Keratinocyte (primary cell): ENCODE data around the gene KRT4. TPM values are rescaled to one million over a fixed set of nuclear protein-coding genes. Genes with fewer than 3 reads are reported as not detected.

ENCODE experiments used
- DNase-seq: peaks from one replicate; pipeline ENCODE4 v3.0.0-alpha.2; 2011; ENCODE audit warnings: low read depth, missing footprints, low spot score
- FAIRE-seq: peaks from 2 replicates; lab custom pipeline; 2011; peaks lifted over from hg19 to GRCh38; lab: Jason Lieb, UNC
- H2AFZ ChIP-seq: 2 replicates; pipeline ENCODE4 v1.6.0; 2012; ENCODE audit warnings: low read length, control low read depth, inconsistent platforms; ENCODE audit not compliant: control insufficient read depth
- H3K27ac ChIP-seq: 2 replicates; pipeline ENCODE4 v1.5.1; 2011; ENCODE audit warnings: low read length; ENCODE audit not compliant: control insufficient read depth, insufficient read depth
- H3K27me3 ChIP-seq: 3 replicates; pipeline ENCODE4 v1.6.0; 2011; ENCODE audit warnings: low read length; ENCODE audit not compliant: control insufficient read depth, insufficient read depth; ENCODE audit errors: extremely low read depth
- H3K36me3 ChIP-seq, 2 experiments: 2 replicates in 1 of 2; 3 replicates in 1 of 2; pipeline ENCODE4 v1.5.1; 2011; ENCODE audit warnings: low read length in 2 of 2, mild to moderate bottlenecking in 1 of 2; ENCODE audit not compliant: control insufficient read depth in 2 of 2, insufficient read depth in 2 of 2; ENCODE audit errors: extremely low read depth in 1 of 2
- H3K4me1 ChIP-seq: 3 replicates; pipeline ENCODE4 v1.5.1; 2011; ENCODE audit warnings: low read length; ENCODE audit not compliant: control insufficient read depth, insufficient read depth; ENCODE audit errors: extremely low read depth
- H3K4me2 ChIP-seq: 3 replicates; pipeline ENCODE4 v1.6.0; 2011; ENCODE audit warnings: low read depth, low read length; ENCODE audit not compliant: control insufficient read depth, insufficient read depth; ENCODE audit errors: extremely low read depth
- H3K4me3 ChIP-seq, 3 experiments: fragments of 200-600 bp in 1 of 3; sonication (generic) in 1 of 3; 2 replicates in 2 of 3; 3 replicates in 1 of 3; pipeline ENCODE4 v1.5.1; 2011 to 2016; ENCODE audit warnings: low read length in 3 of 3, mild to moderate bottlenecking in 3 of 3, control low read depth in 2 of 3, inconsistent platforms in 1 of 3, low read depth in 1 of 3, mixed read lengths in 1 of 3, mixed run types in 1 of 3, moderate library complexity in 1 of 3; ENCODE audit not compliant: control insufficient read depth in 2 of 3, insufficient read depth in 2 of 3; ENCODE audit errors: extremely low read depth in 1 of 3
- H3K79me2 ChIP-seq: 2 replicates; pipeline ENCODE4 v1.6.0; 2012; ENCODE audit warnings: low read length; ENCODE audit not compliant: control insufficient read depth, insufficient read depth
- H3K9ac ChIP-seq: 3 replicates; pipeline ENCODE4 v1.6.0; 2011; ENCODE audit warnings: low read length; ENCODE audit not compliant: control insufficient read depth, insufficient read depth; ENCODE audit errors: extremely low read depth
- H3K9me1 ChIP-seq: 3 replicates; pipeline ENCODE4 v1.6.0; 2011; ENCODE audit warnings: low read length; ENCODE audit not compliant: control insufficient read depth, insufficient read depth; ENCODE audit errors: extremely low read depth
- H3K9me3 ChIP-seq: 2 replicates; pipeline ENCODE4 v1.5.1; 2012; ENCODE audit warnings: low read depth, low read length; ENCODE audit not compliant: control insufficient read depth
- H4K20me1 ChIP-seq: 3 replicates; pipeline ENCODE4 v1.6.0; 2011; ENCODE audit warnings: low read length; ENCODE audit not compliant: control insufficient read depth, insufficient read depth; ENCODE audit errors: extremely low read depth
- EZH2 ChIP-seq: IDR thresholded peaks from one replicate; pipeline ENCODE4 v1.6.1; 2012; ENCODE audit warnings: inconsistent platforms, mild to moderate bottlenecking, low read length, moderate library complexity
- dilution Hi-C: fragments of 300-500 bp; cut with MboI; formaldehyde crosslinking; loops from one replicate; pipeline ENCODE4 v1.7.0; 2020; ENCODE audit warnings: low sequenced_read_pairs; ENCODE audit not compliant: extremely low pct_ligation_motif_present
- polyA plus RNA-seq, 5 experiments: library from polyadenylated mRNA; depleted of rRNA in 3 of 5; stranded (reverse) in 3 of 5; stranded (forward) in 1 of 5; unstranded in 1 of 5; fragments of >200 nt; gene quantifications; 1 replicate in 1 of 5; 2 replicates in 3 of 5; 3 replicates in 1 of 5; pipeline versions ENCODE4 v1.2.1 to v1.2.3, GENCODE V29; 2011 to 2012; ENCODE audit warnings: missing spikeins in 2 of 5, low read depth in 1 of 5, low replicate concordance in 1 of 5
- TF ChIP-seq, protein P1 (sequence below), 3 experiments: IDR thresholded peaks in 1 of 3; conservative IDR thresholded peaks in 1 of 3; optimal IDR thresholded peaks in 1 of 3; 2 replicates in 2 of 3; 3 replicates in 1 of 3; pipeline versions ENCODE3 to v1.5.1; 2011; ENCODE audit warnings: low read length in 3 of 3, mild to moderate bottlenecking in 3 of 3, moderate library complexity in 2 of 3, control low read depth in 1 of 3, inconsistent platforms in 1 of 3; ENCODE audit not compliant: insufficient read depth in 2 of 3; ENCODE audit errors: extremely low read depth in 1 of 3

Gene KRT4
- polyA plus RNA-seq, 1 donor (not counting 4 experiments of a cell fraction or from before 2014, with no cell fraction given): 2.0 TPM

DNA sequence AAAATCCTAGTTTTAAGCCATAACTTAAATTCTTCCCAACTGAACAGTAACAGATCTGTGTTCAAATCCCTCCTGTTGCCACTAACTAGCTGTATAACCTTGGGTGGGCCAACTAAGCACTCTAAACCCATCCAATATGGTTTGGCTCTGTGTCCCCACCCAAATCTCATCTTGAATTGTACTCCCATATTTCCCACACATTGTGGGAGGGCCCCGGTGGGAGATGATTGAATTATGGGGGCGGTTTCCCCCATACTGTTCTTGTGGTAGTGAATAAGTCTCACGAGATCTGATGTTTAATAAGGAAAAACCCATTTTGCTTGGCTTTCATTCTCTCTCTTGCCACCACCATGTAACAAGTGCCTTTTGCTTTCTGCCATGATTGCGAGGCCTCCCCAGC is 1.2 kb upstream of the KRT4 start:
- H3K9ac ChIP-seq: no peak overlapping the region
- peaks cover 38% of the 10 kb centered on the region for H3K27me3 ChIP-seq

DNA sequence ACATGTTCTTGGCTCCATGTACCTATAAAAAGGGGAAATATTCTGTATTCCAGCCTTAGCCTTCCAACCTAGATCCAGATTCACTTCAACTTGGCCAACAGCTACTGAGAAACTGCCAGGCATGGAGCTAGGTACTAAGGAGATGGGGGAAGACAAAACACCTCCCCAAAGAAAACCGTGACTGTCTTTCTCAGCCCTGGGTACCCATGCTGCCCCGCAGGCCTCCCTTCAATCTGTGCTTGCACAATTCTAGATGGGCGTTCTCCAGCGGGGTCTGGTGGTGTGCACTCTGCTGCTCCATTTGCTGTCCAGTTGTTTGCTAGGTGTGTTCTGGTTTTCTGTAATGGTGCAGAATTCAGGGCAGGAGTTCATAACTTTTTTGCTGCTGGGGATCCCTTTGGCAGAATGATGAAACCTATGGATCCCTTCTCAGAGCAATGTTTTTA is 817 bp upstream of the KRT4 start:
- Histone ChIP-seq H3K4me2 (no peak overlapping the region), H3K27ac (no peak overlapping the region), H4K20me1 (no peaks in the 10 kb centered on the region), H3K4me1 (no peaks in the 10 kb centered on the region), H3K36me3 (no peaks in the 10 kb centered on the region), H3K9me1 (no peaks in the 10 kb centered on the region), H2AFZ (no peak overlapping the region), H3K27me3 (peaks cover 33% of the 10 kb centered on the region), H3K9me3 (no peaks in the 10 kb centered on the region), H3K79me2 (no peaks in the 10 kb centered on the region), H3K4me3 (no peak overlapping the region), H3K9ac (no peak overlapping the region)
- FAIRE-seq (no peak), DNase-seq (no peak)
- dilution Hi-C loops: no loop called here
- TF ChIP-seq EZH2: no peak
- TF ChIP-seq, protein P1, sequence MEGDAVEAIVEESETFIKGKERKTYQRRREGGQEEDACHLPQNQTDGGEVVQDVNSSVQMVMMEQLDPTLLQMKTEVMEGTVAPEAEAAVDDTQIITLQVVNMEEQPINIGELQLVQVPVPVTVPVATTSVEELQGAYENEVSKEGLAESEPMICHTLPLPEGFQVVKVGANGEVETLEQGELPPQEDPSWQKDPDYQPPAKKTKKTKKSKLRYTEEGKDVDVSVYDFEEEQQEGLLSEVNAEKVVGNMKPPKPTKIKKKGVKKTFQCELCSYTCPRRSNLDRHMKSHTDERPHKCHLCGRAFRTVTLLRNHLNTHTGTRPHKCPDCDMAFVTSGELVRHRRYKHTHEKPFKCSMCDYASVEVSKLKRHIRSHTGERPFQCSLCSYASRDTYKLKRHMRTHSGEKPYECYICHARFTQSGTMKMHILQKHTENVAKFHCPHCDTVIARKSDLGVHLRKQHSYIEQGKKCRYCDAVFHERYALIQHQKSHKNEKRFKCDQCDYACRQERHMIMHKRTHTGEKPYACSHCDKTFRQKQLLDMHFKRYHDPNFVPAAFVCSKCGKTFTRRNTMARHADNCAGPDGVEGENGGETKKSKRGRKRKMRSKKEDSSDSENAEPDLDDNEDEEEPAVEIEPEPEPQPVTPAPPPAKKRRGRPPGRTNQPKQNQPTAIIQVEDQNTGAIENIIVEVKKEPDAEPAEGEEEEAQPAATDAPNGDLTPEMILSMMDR (optimal IDR thresholded peaks at IDR 0.05 in 1 of 3, IDR thresholded peaks at IDR 0.05 in 1 of 3, conservative IDR thresholded peaks at IDR 0.05 in 1 of 3; ENCODE audit: extremely low read depth in 1 of 3, insufficient read depth in 2 of 3, low read length in 3 of 3): no peak

More for the DNA sequence above, 1.2 kb upstream of the KRT4 start:
- no peaks in the 10 kb centered on the region for H3K9me3 ChIP-seq
- H3K9me1 ChIP-seq: no peaks in the 10 kb centered on the region
- no peak overlapping the region for H3K4me2 ChIP-seq
- no peaks in the 10 kb centered on the region for H3K79me2 ChIP-seq
- H3K36me3 ChIP-seq: no peaks in the 10 kb centered on the region
- H3K4me1 ChIP-seq: no peaks in the 10 kb centered on the region
- no peak overlapping the region for H3K27ac ChIP-seq
- no peak overlapping the region for H2AFZ ChIP-seq
- dilution Hi-C loops: no loop called here
- no peak for FAIRE-seq
- no peaks in the 10 kb centered on the region for H4K20me1 ChIP-seq
- DNase-seq: no peak
- no peak overlapping the region for H3K4me3 ChIP-seq
- no peak for TF ChIP-seq EZH2
- TF ChIP-seq, protein P1 (optimal IDR thresholded peaks at IDR 0.05 in 1 of 3, IDR thresholded peaks at IDR 0.05 in 1 of 3, conservative IDR thresholded peaks at IDR 0.05 in 1 of 3; ENCODE audit: extremely low read depth in 1 of 3, insufficient read depth in 2 of 3, low read length in 3 of 3): no peak
